ENCODE measurements around the gene SPC24. TPM values are rescaled to one million over a fixed set of nuclear protein-coding genes. Genes with fewer than 3 reads are reported as not detected.

SPC24 gene
- polyA plus RNA-seq, 1 of the 3 experiments (the other 2 are of a cell fraction): 18.9 TPM

DNA sequence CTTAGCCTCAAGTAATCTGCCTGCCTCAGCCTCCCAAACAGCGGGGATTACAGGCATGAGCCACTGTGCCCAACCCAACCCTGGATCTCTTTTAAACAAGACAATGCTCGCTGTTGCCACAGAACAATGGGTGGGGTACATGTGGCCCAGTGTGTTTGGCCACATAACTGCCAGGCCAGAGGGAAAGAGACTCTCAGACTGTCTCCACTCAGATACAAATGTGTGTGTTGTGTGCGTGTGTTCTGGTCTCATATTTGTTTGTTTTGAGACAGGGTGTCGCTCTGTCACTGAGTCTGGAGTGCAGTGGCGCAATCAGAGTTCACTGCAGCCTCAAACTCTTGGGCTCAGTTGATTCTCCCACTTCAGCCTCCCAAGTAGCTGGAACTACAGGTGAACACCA, 40.5 kb downstream of the SPC24 start:
- TF ChIP-seq, protein P1, sequence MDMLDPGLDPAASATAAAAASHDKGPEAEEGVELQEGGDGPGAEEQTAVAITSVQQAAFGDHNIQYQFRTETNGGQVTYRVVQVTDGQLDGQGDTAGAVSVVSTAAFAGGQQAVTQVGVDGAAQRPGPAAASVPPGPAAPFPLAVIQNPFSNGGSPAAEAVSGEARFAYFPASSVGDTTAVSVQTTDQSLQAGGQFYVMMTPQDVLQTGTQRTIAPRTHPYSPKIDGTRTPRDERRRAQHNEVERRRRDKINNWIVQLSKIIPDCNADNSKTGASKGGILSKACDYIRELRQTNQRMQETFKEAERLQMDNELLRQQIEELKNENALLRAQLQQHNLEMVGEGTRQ (IDR thresholded peaks at IDR 0.05; ENCODE audit: borderline replicate concordance, low read depth, low read length): no peak
- TF ChIP-seq EZH2phosphoT487 (IDR thresholded peaks at IDR 0.05; ENCODE audit: borderline replicate concordance, low read depth) (no peak), TCF12 (IDR thresholded peaks at IDR 0.05) (no peak), MAX (IDR thresholded peaks at IDR 0.05; ENCODE audit: low read depth) (no peak), RAD21 (IDR thresholded peaks at IDR 0.05; ENCODE audit: low read length) (no peak), PBX3 (IDR thresholded peaks at IDR 0.05) (no peak), RXRA (IDR thresholded peaks at IDR 0.05; ENCODE audit: borderline replicate concordance, low read depth) (no peak), CHD2 (IDR thresholded peaks at IDR 0.05; ENCODE audit: low read length, partially characterized antibody) (no peak), USF1 (IDR thresholded peaks at IDR 0.05; ENCODE audit: borderline replicate concordance, low read depth) (no peak), GATA2 (CRISPR knock-in tag; IDR thresholded peaks at IDR 0.05) (no peak), IRF3 (IDR thresholded peaks at IDR 0.05; ENCODE audit: low read depth, low read length) (no peak), ELF1 (IDR thresholded peaks at IDR 0.05) (no peak), POLR2AphosphoS5 (IDR thresholded peaks at IDR 0.05; ENCODE audit: low read depth, low read length) (no peak), TAF1 (IDR thresholded peaks at IDR 0.05; ENCODE audit: borderline replicate concordance, low read depth, low read length) (no peak), GABPA (IDR thresholded peaks at IDR 0.05; ENCODE audit: low read depth) (no peak), EP300 (IDR thresholded peaks at IDR 0.05; ENCODE audit: borderline replicate concordance in 1 of 2, low read depth in 1 of 2, low read length in 1 of 2) (no peak), SIN3A (IDR thresholded peaks at IDR 0.05; ENCODE audit: borderline replicate concordance, low read depth, low read length) (no peak)
- TF ChIP-seq, protein P2, sequence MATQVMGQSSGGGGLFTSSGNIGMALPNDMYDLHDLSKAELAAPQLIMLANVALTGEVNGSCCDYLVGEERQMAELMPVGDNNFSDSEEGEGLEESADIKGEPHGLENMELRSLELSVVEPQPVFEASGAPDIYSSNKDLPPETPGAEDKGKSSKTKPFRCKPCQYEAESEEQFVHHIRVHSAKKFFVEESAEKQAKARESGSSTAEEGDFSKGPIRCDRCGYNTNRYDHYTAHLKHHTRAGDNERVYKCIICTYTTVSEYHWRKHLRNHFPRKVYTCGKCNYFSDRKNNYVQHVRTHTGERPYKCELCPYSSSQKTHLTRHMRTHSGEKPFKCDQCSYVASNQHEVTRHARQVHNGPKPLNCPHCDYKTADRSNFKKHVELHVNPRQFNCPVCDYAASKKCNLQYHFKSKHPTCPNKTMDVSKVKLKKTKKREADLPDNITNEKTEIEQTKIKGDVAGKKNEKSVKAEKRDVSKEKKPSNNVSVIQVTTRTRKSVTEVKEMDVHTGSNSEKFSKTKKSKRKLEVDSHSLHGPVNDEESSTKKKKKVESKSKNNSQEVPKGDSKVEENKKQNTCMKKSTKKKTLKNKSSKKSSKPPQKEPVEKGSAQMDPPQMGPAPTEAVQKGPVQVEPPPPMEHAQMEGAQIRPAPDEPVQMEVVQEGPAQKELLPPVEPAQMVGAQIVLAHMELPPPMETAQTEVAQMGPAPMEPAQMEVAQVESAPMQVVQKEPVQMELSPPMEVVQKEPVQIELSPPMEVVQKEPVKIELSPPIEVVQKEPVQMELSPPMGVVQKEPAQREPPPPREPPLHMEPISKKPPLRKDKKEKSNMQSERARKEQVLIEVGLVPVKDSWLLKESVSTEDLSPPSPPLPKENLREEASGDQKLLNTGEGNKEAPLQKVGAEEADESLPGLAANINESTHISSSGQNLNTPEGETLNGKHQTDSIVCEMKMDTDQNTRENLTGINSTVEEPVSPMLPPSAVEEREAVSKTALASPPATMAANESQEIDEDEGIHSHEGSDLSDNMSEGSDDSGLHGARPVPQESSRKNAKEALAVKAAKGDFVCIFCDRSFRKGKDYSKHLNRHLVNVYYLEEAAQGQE (IDR thresholded peaks at IDR 0.05; ENCODE audit: low read depth, low read length): no peak
- TF ChIP-seq, protein P3, sequence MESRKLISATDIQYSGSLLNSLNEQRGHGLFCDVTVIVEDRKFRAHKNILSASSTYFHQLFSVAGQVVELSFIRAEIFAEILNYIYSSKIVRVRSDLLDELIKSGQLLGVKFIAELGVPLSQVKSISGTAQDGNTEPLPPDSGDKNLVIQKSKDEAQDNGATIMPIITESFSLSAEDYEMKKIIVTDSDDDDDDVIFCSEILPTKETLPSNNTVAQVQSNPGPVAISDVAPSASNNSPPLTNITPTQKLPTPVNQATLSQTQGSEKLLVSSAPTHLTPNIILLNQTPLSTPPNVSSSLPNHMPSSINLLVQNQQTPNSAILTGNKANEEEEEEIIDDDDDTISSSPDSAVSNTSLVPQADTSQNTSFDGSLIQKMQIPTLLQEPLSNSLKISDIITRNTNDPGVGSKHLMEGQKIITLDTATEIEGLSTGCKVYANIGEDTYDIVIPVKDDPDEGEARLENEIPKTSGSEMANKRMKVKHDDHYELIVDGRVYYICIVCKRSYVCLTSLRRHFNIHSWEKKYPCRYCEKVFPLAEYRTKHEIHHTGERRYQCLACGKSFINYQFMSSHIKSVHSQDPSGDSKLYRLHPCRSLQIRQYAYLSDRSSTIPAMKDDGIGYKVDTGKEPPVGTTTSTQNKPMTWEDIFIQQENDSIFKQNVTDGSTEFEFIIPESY (IDR thresholded peaks at IDR 0.05; ENCODE audit: borderline replicate concordance, low read depth): no peak
- Histone ChIP-seq H3K9ac (no peak overlapping the region), H3K9me3 (no peaks in the 10 kb centered on the region), H3K36me3 (replicated peaks in 1 of 2; ENCODE audit: control insufficient read depth in 1 of 2, insufficient read depth in 2 of 2, low read length in 1 of 2) (peaks cover 27 to 31% of the 10 kb centered on the region in 2 experiments), H2AFZ (ENCODE audit: low read depth) (no peak overlapping the region), H3K9me2 (no peaks in the 10 kb centered on the region), H3K27me3 (ENCODE audit: insufficient read depth) (no peaks in the 10 kb centered on the region), H3K27ac (ENCODE audit: low read depth in 2 of 2, low read length in 1 of 2) (no peak overlapping the region), H3K4me1 (ENCODE audit: control insufficient read depth in 1 of 2, insufficient read depth in 2 of 2, low read depth in 1 of 2, low read length in 1 of 2) (no peaks in the 10 kb centered on the region), H4K20me1 (ENCODE audit: insufficient read depth) (no peaks in the 10 kb centered on the region), H3K4me2 (no peak overlapping the region), H3F3A (replicated peaks; ENCODE audit: insufficient read depth) (no peaks in the 10 kb centered on the region), H3K79me2 (ENCODE audit: insufficient read depth) (no peaks in the 10 kb centered on the region), H3K4me3 (ENCODE audit: low read depth in 2 of 2, low read length in 1 of 2) (no peak overlapping the region)
- WGBS (ENCODE audit: low lambda C conversion rate): 96% methylated on average over 5 of the region's 5 CpGs
- ChIA-PET POLR2A (no interaction called here), CTCF (interaction anchor here (0.8 kb wide), 1 partner anchor 15 kb away, joined by 3 read pairs; no protein-coding TSS in a partner anchor)
- no peak for DNase-seq
